ENCODE results near the gene NRG3. TPM values are rescaled to one million over a fixed set of nuclear protein-coding genes. Genes with fewer than 3 reads are reported as not detected.

Gene NRG3
- total RNA-seq, 1 donor from 2014 or later, result 0.92 TPM

- TF ChIP-seq CTCF (conservative IDR thresholded peaks at IDR 0.05; ENCODE audit: low read depth, low read length), result no peak
- H3K4me3 ChIP-seq (ENCODE audit: low read depth, low read length), result no peak overlapping the region
- DNase-seq (ENCODE audit: low read depth), result no peak
Observed at GRCh38 chr10:82538272-82538671, 663.3 kb downstream of the NRG3 start.

GRCh38 chr10:82543631-82544030 is 668.6 kb downstream of the NRG3 start:
- H3K4me3 ChIP-seq (ENCODE audit: low read depth, low read length), result no peak overlapping the region
- DNase-seq (ENCODE audit: low read depth), result no peak
- TF ChIP-seq CTCF (conservative IDR thresholded peaks at IDR 0.05; ENCODE audit: low read depth, low read length), result no peak

- no peak for DNase-seq (ENCODE audit: low read depth)
- H3K4me3 ChIP-seq (ENCODE audit: low read depth, low read length), result no peak overlapping the region
- no peak for TF ChIP-seq CTCF (conservative IDR thresholded peaks at IDR 0.05; ENCODE audit: low read depth, low read length)
Observed at GRCh38 chr10:82544377-82544776, 669.4 kb downstream of the NRG3 start.

- DNase-seq (ENCODE audit: low read depth), result no peak
Observed at GRCh38 chr10:82551506-82551905, 676.5 kb downstream of the NRG3 start.

GRCh38 chr10:82552267-82552666 is 677.3 kb downstream of the NRG3 start:
- H3K4me3 ChIP-seq (ENCODE audit: low read depth, low read length), result no peak overlapping the region
- no peak for DNase-seq (ENCODE audit: low read depth)
- TF ChIP-seq CTCF (conservative IDR thresholded peaks at IDR 0.05; ENCODE audit: low read depth, low read length), result no peak

More at GRCh38 chr10:82551506-82551905, 676.5 kb downstream of the NRG3 start:
- H3K4me3 ChIP-seq (ENCODE audit: low read depth, low read length), result no peak overlapping the region
- no peak for TF ChIP-seq CTCF (conservative IDR thresholded peaks at IDR 0.05; ENCODE audit: low read depth, low read length)

- H3K4me3 ChIP-seq (ENCODE audit: low read depth, low read length), result no peak overlapping the region
- TF ChIP-seq CTCF (conservative IDR thresholded peaks at IDR 0.05; ENCODE audit: low read depth, low read length), result no peak
- no peak for DNase-seq (ENCODE audit: low read depth)
Observed at GRCh38 chr10:82554381-82554780, 679.4 kb downstream of the NRG3 start.

GRCh38 chr10:82558014-82558607 is 683.1 kb downstream of the NRG3 start:
- TF ChIP-seq CTCF (conservative IDR thresholded peaks at IDR 0.05; ENCODE audit: low read depth, low read length), result no peak
- no peak overlapping the region for H3K4me3 ChIP-seq (ENCODE audit: low read depth, low read length)
- DNase-seq (ENCODE audit: low read depth), result no peak
